H1 (cell line): ENCODE measurements around the gene CISD2. TPM values are rescaled to one million over a fixed set of nuclear protein-coding genes. Genes with fewer than 3 reads are reported as not detected.

ENCODE experiments used
- CTCF ChIA-PET: fragments of 300-600 bp; sonication (Branson Sonifier 250); formaldehyde crosslinking; loops from one replicate; lab custom pipeline; 2021; ENCODE audit not compliant: partially characterized antibody; lab: Charles Lee
- POLR2A ChIA-PET: fragments of 300-600 bp; sonication (Branson Sonifier 250); formaldehyde crosslinking; loops from one replicate; lab custom pipeline; 2021; ENCODE audit warnings: inconsistent platforms; ENCODE audit not compliant: partially characterized antibody; lab: Charles Lee
- DNase-seq, 2 experiments: peaks; one replicate each; pipeline versions ENCODE4 v3.0.0 to v3.0.0-alpha.2; 2010 to 2022; ENCODE audit warnings: low spot score in 2 of 2, low read depth in 1 of 2, mixed read lengths in 1 of 2
- FAIRE-seq: peaks from 2 replicates; lab custom pipeline; 2011; peaks lifted over from hg19 to GRCh38; lab: Jason Lieb, UNC
- H2AFZ ChIP-seq: 2 replicates; pipeline ENCODE4 v1.8.1; 2012; ENCODE audit warnings: low read length, inconsistent platforms
- H2AK5ac ChIP-seq: 2 replicates; pipeline ENCODE4 v1.6.1; 2013; ENCODE audit warnings: low read depth, low read length
- H2BK120ac ChIP-seq: replicated peaks from 2 replicates; pipeline ENCODE3; 2013; ENCODE audit warnings: low read depth, low read length, inconsistent platforms
- H2BK12ac ChIP-seq: 2 replicates; pipeline ENCODE4 v1.6.1; 2013; ENCODE audit warnings: low read depth, low read length
- H2BK15ac ChIP-seq: 2 replicates; pipeline ENCODE4 v1.6.1; 2013; ENCODE audit warnings: low read length
- H2BK20ac ChIP-seq: 2 replicates; pipeline ENCODE4 v1.6.1; 2013; ENCODE audit warnings: low read length
- H2BK5ac ChIP-seq: 2 replicates; pipeline ENCODE4 v1.6.1; 2013; ENCODE audit warnings: low read depth, low read length
- H3K14ac ChIP-seq: 2 replicates; pipeline ENCODE4 v1.6.1; 2013; ENCODE audit warnings: inconsistent platforms; ENCODE audit not compliant: insufficient read length
- H3K18ac ChIP-seq: 2 replicates; pipeline ENCODE4 v1.6.1; 2013; ENCODE audit warnings: low read length; ENCODE audit errors: extremely low read depth
- H3K23ac ChIP-seq: 2 replicates; pipeline ENCODE4 v1.6.1; 2013; ENCODE audit warnings: inconsistent platforms; ENCODE audit not compliant: insufficient read length
- H3K23me2 ChIP-seq: 2 replicates; pipeline ENCODE4 v1.6.1; 2013; ENCODE audit warnings: low read depth, low read length
- H3K27ac ChIP-seq: 2 replicates; pipeline ENCODE4 v1.6.1; 2011; ENCODE audit warnings: low read depth, low read length, inconsistent platforms
- H3K27me3 ChIP-seq, 4 experiments: replicated peaks in 1 of 4; 1 replicate in 1 of 4; 2 replicates in 3 of 4; pipeline versions ENCODE4 v1.6.1 to v1.8.1; 2011 to 2013; ENCODE audit warnings: low read length in 3 of 4, mild to moderate bottlenecking in 3 of 4, inconsistent platforms in 2 of 4, mixed read lengths in 2 of 4, moderate library complexity in 1 of 4; ENCODE audit not compliant: control insufficient read depth in 3 of 4, insufficient read depth in 3 of 4; ENCODE audit errors: extremely low read depth in 1 of 4
- H3K36me3 ChIP-seq, 4 experiments: 2 replicates each; pipeline versions ENCODE4 v1.6.1 to v1.8.1; 2011 to 2013; ENCODE audit warnings: mild to moderate bottlenecking in 4 of 4, low read length in 3 of 4, moderate library complexity in 2 of 4, control low read depth in 1 of 4, inconsistent platforms in 1 of 4; ENCODE audit not compliant: insufficient read depth in 4 of 4, control insufficient read depth in 2 of 4
- H3K4ac ChIP-seq: replicated peaks from 2 replicates; pipeline ENCODE3; 2013; ENCODE audit warnings: low read length, low read depth, mixed read lengths, inconsistent platforms; ENCODE audit not compliant: insufficient read length
- H3K4me1 ChIP-seq, 4 experiments: replicated peaks in 1 of 4; 1 replicate in 1 of 4; 2 replicates in 3 of 4; pipeline versions ENCODE4 v1.6.1 to v1.8.1; 2011 to 2013; ENCODE audit warnings: low read length in 3 of 4, inconsistent platforms in 2 of 4, mixed read lengths in 1 of 4; ENCODE audit not compliant: insufficient read depth in 4 of 4, control insufficient read depth in 3 of 4
- H3K4me2 ChIP-seq, 2 experiments: 2 replicates each; pipeline versions ENCODE4 v1.6.1 to v1.8.1; 2011 to 2013; ENCODE audit warnings: low read depth in 2 of 2, low read length in 2 of 2, control low read depth in 1 of 2, inconsistent platforms in 1 of 2, mild to moderate bottlenecking in 1 of 2; ENCODE audit not compliant: insufficient read depth in 1 of 2
- H3K4me3 ChIP-seq, 4 experiments: fragments of 200-600, 300-600 bp in 1 of 4; sonication (generic), shearing (Covaris generic), sonication (Bioruptor Twin) in 1 of 4; 2 replicates each; pipeline versions ENCODE4 v1.5.1 to v1.8.1; 2011 to 2016; ENCODE audit warnings: low read length in 4 of 4, low read depth in 3 of 4, control low read depth in 2 of 4, inconsistent platforms in 2 of 4, mild to moderate bottlenecking in 2 of 4, mixed read lengths in 1 of 4, moderate library complexity in 1 of 4; ENCODE audit not compliant: insufficient read depth in 2 of 4; ENCODE audit errors: extremely low read depth in 1 of 4
- H3K56ac ChIP-seq: replicated peaks from 2 replicates; pipeline ENCODE3; 2013; ENCODE audit warnings: low read depth, mild to moderate bottlenecking, mixed read lengths, low read length, inconsistent platforms; ENCODE audit not compliant: insufficient read length
- H3K79me1 ChIP-seq: 2 replicates; pipeline ENCODE4 v1.6.1; 2013; ENCODE audit warnings: low read depth, low read length, control low read depth
- H3K79me2 ChIP-seq, 2 experiments: 2 replicates each; pipeline versions ENCODE4 v1.6.1 to v1.8.1; 2012 to 2013; ENCODE audit warnings: low read length in 2 of 2, mild to moderate bottlenecking in 2 of 2, inconsistent platforms in 1 of 2; ENCODE audit not compliant: insufficient read depth in 2 of 2, control insufficient read depth in 1 of 2
- H3K9ac ChIP-seq, 4 experiments: replicated peaks in 1 of 4; 1 replicate in 1 of 4; 2 replicates in 3 of 4; pipeline versions ENCODE4 v1.6.1 to v1.8.1; 2011 to 2013; ENCODE audit warnings: low read depth in 3 of 4, low read length in 3 of 4, control low read depth in 2 of 4, mild to moderate bottlenecking in 2 of 4, moderate library complexity in 2 of 4, inconsistent platforms in 1 of 4; ENCODE audit errors: extremely low read depth in 1 of 4
- H3K9me3 ChIP-seq, 2 experiments: 2 replicates each; pipeline versions ENCODE4 v1.6.1 to v1.8.1; 2012 to 2013; ENCODE audit warnings: mild to moderate bottlenecking in 2 of 2, moderate library complexity in 2 of 2, control low read depth in 1 of 2, inconsistent platforms in 1 of 2, low read depth in 1 of 2, low read length in 1 of 2, mixed read lengths in 1 of 2; ENCODE audit not compliant: insufficient read depth in 2 of 2
- H4K20me1 ChIP-seq, 2 experiments: replicated peaks in 1 of 2; 2 replicates each; pipeline versions ENCODE3 to v1.8.1; 2011 to 2013; ENCODE audit warnings: inconsistent platforms in 2 of 2, low read length in 2 of 2, mild to moderate bottlenecking in 1 of 2; ENCODE audit not compliant: insufficient read depth in 2 of 2, control insufficient read depth in 1 of 2
- H4K5ac ChIP-seq: 2 replicates; pipeline ENCODE4 v1.6.1; 2013; ENCODE audit warnings: low read length, low read depth, mixed read lengths, inconsistent platforms; ENCODE audit not compliant: insufficient read length
- H4K8ac ChIP-seq: 2 replicates; pipeline ENCODE4 v1.8.0; 2013; ENCODE audit warnings: mild to moderate bottlenecking, moderate library complexity, low read length, inconsistent platforms; ENCODE audit not compliant: insufficient read depth; ENCODE audit errors: extremely low read depth
- H4K91ac ChIP-seq: replicated peaks from 2 replicates; pipeline ENCODE3; 2013; ENCODE audit warnings: low read length, mixed read lengths, inconsistent platforms; ENCODE audit not compliant: insufficient read length
- CBX5 ChIP-seq: fragments of 300-800, 300-1000 bp; sonication (generic); IDR thresholded peaks from 2 replicates; pipeline ENCODE4 v1.7.1; 2016; ENCODE audit warnings: antibody characterized with exemption, low read length, low read depth
- CHD1 ChIP-seq: IDR thresholded peaks from 2 replicates; pipeline ENCODE4 v1.6.1; 2012; ENCODE audit warnings: low read depth, low read length, improper control_type of control experiment
- POLR2A ChIP-seq, 2 experiments: IDR thresholded peaks; 1 replicate in 1 of 2; 2 replicates in 1 of 2; pipeline ENCODE4 v1.6.1; 2011; ENCODE audit warnings: low read depth in 2 of 2, low read length in 2 of 2, mild to moderate bottlenecking in 2 of 2; ENCODE audit errors: control extremely low read depth in 1 of 2
- POLR2AphosphoS5 ChIP-seq: IDR thresholded peaks from 2 replicates; pipeline ENCODE4 v1.6.1; 2011; ENCODE audit warnings: low read depth, low read length
- RAD21 ChIP-seq, 2 experiments: IDR thresholded peaks in 1 of 2; conservative IDR thresholded peaks in 1 of 2; 2 replicates each; pipeline ENCODE4 v1.6.1; 2011; ENCODE audit warnings: low read depth in 2 of 2, low read length in 2 of 2, improper control_type of control experiment in 1 of 2, inconsistent platforms in 1 of 2, mild to moderate bottlenecking in 1 of 2, moderate library complexity in 1 of 2
- RFX5 ChIP-seq: IDR thresholded peaks from 2 replicates; pipeline ENCODE4 v1.6.1; 2011; ENCODE audit warnings: low read depth, low read length, improper control_type of control experiment, borderline replicate concordance
- SAP30 ChIP-seq: fragments of 300-600 bp; sonication (generic); IDR thresholded peaks from 2 replicates; pipeline ENCODE4 v1.7.1; 2012; ENCODE audit warnings: low read length, moderate library complexity, mild to moderate bottlenecking, inconsistent platforms; ENCODE audit not compliant: insufficient read depth, insufficient replicate concordance
- SIN3A ChIP-seq, 2 experiments: IDR thresholded peaks in 1 of 2; conservative IDR thresholded peaks in 1 of 2; 2 replicates each; pipeline ENCODE4 v1.6.1; 2011 to 2012; ENCODE audit warnings: low read length in 2 of 2, improper control_type of control experiment in 1 of 2, low read depth in 1 of 2, mild to moderate bottlenecking in 1 of 2
- SUZ12 ChIP-seq: fragments of 200-600 bp; sonication (generic); IDR thresholded peaks from 2 replicates; pipeline ENCODE4 v1.6.1; 2012; ENCODE audit warnings: mild to moderate bottlenecking, inconsistent platforms, low read length, moderate library complexity, mixed read lengths
- TCF12 ChIP-seq: IDR thresholded peaks from 2 replicates; pipeline ENCODE4 v1.6.1; 2011; ENCODE audit warnings: low read depth, mild to moderate bottlenecking, low read length
- ZNF274 ChIP-seq: IDR thresholded peaks from 2 replicates; pipeline ENCODE4 v1.7.0; 2012; ENCODE audit warnings: low read length, borderline replicate concordance; ENCODE audit errors: extremely low read depth
- WGBS, 2 experiments: shearing (Covaris generic) in 1 of 2; methylation state at CpG; one replicate each; pipeline versions ENCODE4 v1.1.6 to v1.1.7; 2013 to 2015; ENCODE audit warnings: low lambda C conversion rate in 2 of 2, mixed read lengths in 2 of 2, inconsistent platforms in 1 of 2, low coverage in 1 of 2, missing lambda C conversion rate in 1 of 2; ENCODE audit not compliant: insufficient replicate concordance in 2 of 2, insufficient coverage in 1 of 2, insufficient read length in 1 of 2; ENCODE audit errors: extremely low coverage in 1 of 2, missing lambda C conversion rate in 1 of 2; 5-methylcytosine and 5-hydroxymethylcytosine counted together
- polyA plus RNA-seq, 7 experiments: library from polyadenylated mRNA; depleted of rRNA in 3 of 7; stranded (reverse) in 5 of 7; unstranded in 2 of 7; fragments of >200 nt in 5 of 7; fragments of 200-250 nt in 2 of 7; gene quantifications; 1 replicate in 5 of 7; 2 replicates in 1 of 7; 4 replicates in 1 of 7; pipeline versions ENCODE4 v1.2.1 to v1.2.3, GENCODE V29; 2011 to 2013; ENCODE audit warnings: missing spikeins in 2 of 7, mixed read lengths in 2 of 7
- total RNA-seq: library from RNA; stranded (reverse); fragmentation: NEBNext Ultra II Directional; extraction: Animal tissue kit (Norgen Biotek cat#: 25700); gene quantifications from 2 replicates; pipeline ENCODE4 v1.2.1, GENCODE V29; 2021

CISD2 gene
- total and polyA plus RNA-seq, 2 of the 8 experiments (the other 6 are each of a cell fraction or from before 2014, with no cell fraction given), result 23.7 to 48.3 TPM

GRCh38 chr4:102935716-102936115 lies 66.9 kb downstream of the CISD2 start:
- H3K27ac ChIP-seq, result no peak overlapping the region
- no peak overlapping the region for H4K8ac ChIP-seq
- no peak overlapping the region for H3K18ac ChIP-seq
- no peak overlapping the region for H4K91ac ChIP-seq
- H3K23ac ChIP-seq, result no peak overlapping the region
- no peak overlapping the region for H2BK5ac ChIP-seq
- H3K4ac ChIP-seq, result no peak overlapping the region
- H3K14ac ChIP-seq, result no peak overlapping the region
- peaks cover 0 to 3% (median under 1%) of the 10 kb centered on the region in 4 experiments; a peak in 1 of 7 replicates for H3K4me1 ChIP-seq
- no peak overlapping the region for H2BK15ac ChIP-seq
- no peaks in the 10 kb centered on the region for H4K20me1 ChIP-seq
- H2BK20ac ChIP-seq, result no peak overlapping the region
- H3K9me3 ChIP-seq, result no peaks in the 10 kb centered on the region
- ChIA-PET CTCF (no interaction called here), POLR2A (no interaction called here)
- DNase-seq, result no peak
- H2AFZ ChIP-seq, result no peak overlapping the region
- H2BK120ac ChIP-seq, result no peak overlapping the region
- H4K5ac ChIP-seq, result no peak overlapping the region
- no peak for FAIRE-seq
- no peak overlapping the region for H2BK12ac ChIP-seq
- H3K79me2 ChIP-seq, result no peaks in the 10 kb centered on the region
- H3K27me3 ChIP-seq, result peaks cover 0 to 2% (median 0%) of the 10 kb centered on the region in 4 experiments; a peak in 1 of 7 replicates
- no peaks in the 10 kb centered on the region for H3K79me1 ChIP-seq
- H3K36me3 ChIP-seq, result no peaks in the 10 kb centered on the region
- no peak overlapping the region for H3K4me2 ChIP-seq
- WGBS, 2 experiments, result 72% methylated on average over 2 of the region's 2 CpGs; no CpG with 5 or more reads in 1 of the 2 experiments
- H3K4me3 ChIP-seq, result no peak overlapping the region
- H2AK5ac ChIP-seq, result no peak overlapping the region
- no peak overlapping the region for H3K9ac ChIP-seq
- TF ChIP-seq SIN3A (conservative IDR thresholded peaks at IDR 0.05 in 1 of 2, IDR thresholded peaks at IDR 0.05 in 1 of 2; ENCODE audit: low read depth in 1 of 2, low read length in 2 of 2), result no peak
- TF ChIP-seq POLR2A (IDR thresholded peaks at IDR 0.05; ENCODE audit: control extremely low read depth in 1 of 2, low read depth in 2 of 2, low read length in 2 of 2), result no peak
- TF ChIP-seq SUZ12, result no peak
- no peak for TF ChIP-seq RAD21 (IDR thresholded peaks at IDR 0.05 in 1 of 2, conservative IDR thresholded peaks at IDR 0.05 in 1 of 2; ENCODE audit: low read depth in 2 of 2, low read length in 2 of 2)
- no peak for TF ChIP-seq CHD1
- TF ChIP-seq POLR2AphosphoS5, result no peak
- TF ChIP-seq RFX5, result no peak
- TF ChIP-seq CBX5, result no peak
- TF ChIP-seq ZNF274, result no peak
- no peak for TF ChIP-seq SAP30
- no peak for TF ChIP-seq TCF12
- no peaks in the 10 kb centered on the region for H3K23me2 ChIP-seq
- H3K56ac ChIP-seq, result no peak overlapping the region
